SK-N-SH (cell line): Measurements from ENCODE around the gene TPRG1. TPM values are rescaled to one million over a fixed set of nuclear protein-coding genes. Genes with fewer than 3 reads are reported as not detected.

ENCODE experiments used
- CTCF ChIA-PET: fragments of 300-600, 350-600 bp; formaldehyde crosslinking; extraction: SDS; loops from one replicate; lab custom pipeline; 2021; lab: Yijun Ruan, JAX
- POLR2A ChIA-PET: fragments of 350-600 bp; sonication (Branson Sonifier 250); formaldehyde crosslinking; extraction: SDS; loops from one replicate; lab custom pipeline; 2020; ENCODE audit warnings: antibody characterized with exemption, inconsistent platforms; lab: Yijun Ruan, JAX
- DNase-seq: peaks from one replicate; pipeline ENCODE4 v3.0.0; 2012
- H2AFZ ChIP-seq: fragments of 200-600 bp; sonication (generic); 2 replicates; pipeline ENCODE4 v1.8.1; 2016; ENCODE audit warnings: antibody characterized with exemption, mild to moderate bottlenecking, low read depth
- H3F3A ChIP-seq: fragments of 200-600 bp; sonication (generic); replicated peaks from 2 replicates; pipeline ENCODE3; 2016; ENCODE audit warnings: antibody characterized with exemption, mild to moderate bottlenecking; ENCODE audit not compliant: insufficient read depth
- H3K27ac ChIP-seq, 2 experiments: fragments of 200-500 bp in 1 of 2; fragments of 200-600 bp in 1 of 2; sonication (Bioruptor generic) in 1 of 2; sonication (generic), shearing (Covaris generic) in 1 of 2; 2 replicates each; pipeline versions ENCODE4 v1.5.1 to v1.6.1; 2014 to 2016; ENCODE audit warnings: low read depth in 2 of 2, inconsistent platforms in 1 of 2, low read length in 1 of 2, mild to moderate bottlenecking in 1 of 2, mixed read lengths in 1 of 2
- H3K27me3 ChIP-seq: fragments of 200-600 bp; sonication (generic), shearing (Covaris generic); 2 replicates; pipeline ENCODE4 v1.6.1; 2016; ENCODE audit warnings: mixed run types; ENCODE audit not compliant: insufficient read depth
- H3K36me3 ChIP-seq, 2 experiments: fragments of 200-500 bp in 1 of 2; fragments of 200-600 bp in 1 of 2; sonication (Bioruptor generic) in 1 of 2; sonication (generic) in 1 of 2; replicated peaks in 1 of 2; 2 replicates each; pipeline versions ENCODE3 to v1.5.1; 2014 to 2016; ENCODE audit warnings: low read length in 1 of 2, mild to moderate bottlenecking in 1 of 2; ENCODE audit not compliant: insufficient read depth in 2 of 2, control insufficient read depth in 1 of 2
- H3K4me1 ChIP-seq, 2 experiments: fragments of 200-500 bp in 1 of 2; fragments of 200-600 bp in 1 of 2; sonication (Bioruptor generic) in 1 of 2; sonication (generic), shearing (Covaris generic) in 1 of 2; 2 replicates each; pipeline versions ENCODE4 v1.5.1 to v1.6.1; 2014 to 2016; ENCODE audit warnings: low read depth in 1 of 2, low read length in 1 of 2, mixed run types in 1 of 2; ENCODE audit not compliant: insufficient read depth in 2 of 2, control insufficient read depth in 1 of 2
- H3K4me2 ChIP-seq: fragments of 200-600 bp; sonication (generic), shearing (Covaris generic); 2 replicates; pipeline ENCODE4 v1.6.1; 2017; ENCODE audit warnings: mixed run types
- H3K4me3 ChIP-seq, 2 experiments: fragments of 200-500 bp in 1 of 2; fragments of 200-600 bp in 1 of 2; sonication (Bioruptor generic) in 1 of 2; sonication (generic), shearing (Covaris generic) in 1 of 2; 2 replicates each; pipeline versions ENCODE4 v1.5.1 to v1.8.1; 2014 to 2016; ENCODE audit warnings: low read depth in 2 of 2, inconsistent platforms in 1 of 2, low read length in 1 of 2, mild to moderate bottlenecking in 1 of 2, mixed read lengths in 1 of 2, moderate library complexity in 1 of 2
- H3K79me2 ChIP-seq: fragments of 200-600 bp; sonication (generic); 2 replicates; pipeline ENCODE4 v1.8.1; 2017; ENCODE audit warnings: mild to moderate bottlenecking; ENCODE audit not compliant: insufficient read depth
- H3K9ac ChIP-seq: fragments of 200-600 bp; sonication (generic); 2 replicates; pipeline ENCODE4 v1.6.1; 2017; ENCODE audit warnings: mixed run types
- H3K9me2 ChIP-seq: fragments of 200-600 bp; sonication (generic); 2 replicates; pipeline ENCODE4 v1.6.1; 2017; ENCODE audit warnings: mixed run types
- H3K9me3 ChIP-seq: fragments of 200-600 bp; sonication (generic); 2 replicates; pipeline ENCODE4 v1.6.1; 2017; ENCODE audit warnings: mixed run types, mild to moderate bottlenecking, moderate library complexity
- H4K20me1 ChIP-seq: fragments of 200-600 bp; sonication (generic); 2 replicates; pipeline ENCODE4 v1.6.1; 2017; ENCODE audit warnings: mild to moderate bottlenecking, mixed run types; ENCODE audit not compliant: insufficient read depth
- ELF1 ChIP-seq: IDR thresholded peaks from 2 replicates; pipeline ENCODE4 v1.4.0; 2012
- EP300 ChIP-seq, 2 experiments: IDR thresholded peaks; 2 replicates each; pipeline versions ENCODE4 v1.4.0 to v1.6.1; 2012; ENCODE audit warnings: borderline replicate concordance in 1 of 2, low read depth in 1 of 2, low read length in 1 of 2
- EZH2phosphoT487 ChIP-seq: fragments of 200-600 bp; sonication (generic); IDR thresholded peaks from 2 replicates; pipeline ENCODE4 v1.6.1; 2017; ENCODE audit warnings: low read depth, mixed run types, mild to moderate bottlenecking, antibody characterized with exemption, moderate library complexity, borderline replicate concordance
- FOSL2 ChIP-seq: IDR thresholded peaks from 2 replicates; pipeline ENCODE4 v1.4.0; 2012; ENCODE audit warnings: low read depth, mild to moderate bottlenecking, moderate library complexity, borderline replicate concordance
- FOXJ3 ChIP-seq: sonication (generic); formaldehyde crosslinking; IDR thresholded peaks from 2 replicates; pipeline ENCODE4 v1.5.1; 2020; ENCODE audit warnings: mild to moderate bottlenecking, missing genetic modification reagents
- JUND ChIP-seq: IDR thresholded peaks from 2 replicates; pipeline ENCODE4 v1.4.0; 2012
- MAX ChIP-seq: IDR thresholded peaks from 2 replicates; pipeline ENCODE4 v1.4.0; 2012; ENCODE audit warnings: low read depth
- MEF2A ChIP-seq: IDR thresholded peaks from 2 replicates; pipeline ENCODE4 v1.4.0; 2012; ENCODE audit warnings: low read depth, borderline replicate concordance
- MXI1 ChIP-seq: IDR thresholded peaks from 2 replicates; pipeline ENCODE4 v1.6.1; 2012; ENCODE audit warnings: mild to moderate bottlenecking, low read depth, low read length, improper control_type of control experiment
- NFIC ChIP-seq: IDR thresholded peaks from 2 replicates; pipeline ENCODE4 v1.4.0; 2012; ENCODE audit warnings: borderline replicate concordance
- RCOR1 ChIP-seq: fragments of 150-350 bp; IDR thresholded peaks from 2 replicates; pipeline ENCODE4 v1.6.1; 2017; ENCODE audit warnings: antibody characterized with exemption, low read length
- REST ChIP-seq: IDR thresholded peaks from 2 replicates; pipeline ENCODE4 v1.6.1; 2012; ENCODE audit warnings: mild to moderate bottlenecking, low read depth, low read length, moderate library complexity
- RFX5 ChIP-seq: IDR thresholded peaks from 2 replicates; pipeline ENCODE4 v1.6.1; 2012; ENCODE audit warnings: mild to moderate bottlenecking, improper control_type of control experiment, low read length
- RXRA ChIP-seq: IDR thresholded peaks from 2 replicates; pipeline ENCODE4 v1.4.0; 2012; ENCODE audit warnings: low read depth, mild to moderate bottlenecking, borderline replicate concordance
- SIN3A ChIP-seq: IDR thresholded peaks from 2 replicates; pipeline ENCODE4 v1.6.1; 2012; ENCODE audit warnings: low read depth, mild to moderate bottlenecking, low read length, moderate library complexity, borderline replicate concordance
- TAF1 ChIP-seq: IDR thresholded peaks from 2 replicates; pipeline ENCODE4 v1.6.1; 2012; ENCODE audit warnings: low read depth, mild to moderate bottlenecking, low read length, moderate library complexity, borderline replicate concordance
- TCF12 ChIP-seq: IDR thresholded peaks from 2 replicates; pipeline ENCODE4 v1.4.0; 2012
- TEAD4 ChIP-seq: IDR thresholded peaks from 2 replicates; pipeline ENCODE4 v1.4.0; 2012; ENCODE audit warnings: mild to moderate bottlenecking, borderline replicate concordance; ENCODE audit not compliant: insufficient read depth
- USF2 ChIP-seq: fragments of 150-350 bp; IDR thresholded peaks from 2 replicates; pipeline ENCODE4 v1.6.1; 2017; ENCODE audit warnings: antibody characterized with exemption, low read length, low read depth, borderline replicate concordance
- YY1 ChIP-seq: IDR thresholded peaks from 2 replicates; pipeline ENCODE4 v1.4.0; 2012; ENCODE audit warnings: low read depth, mild to moderate bottlenecking
- WGBS: methylation state at CpG from one replicate; pipeline ENCODE4 v1.1.6; 2017; ENCODE audit warnings: low lambda C conversion rate; 5-methylcytosine and 5-hydroxymethylcytosine counted together
- polyA plus RNA-seq, 3 experiments: library from polyadenylated mRNA; depleted of rRNA; stranded (reverse); fragments of >200 nt; gene quantifications; 2 replicates each; pipeline ENCODE4 v1.2.3, GENCODE V29; 2012

The TPRG1 gene
- polyA plus RNA-seq, 1 of the 3 experiments (the other 2 are of a cell fraction), result 0.64 TPM

GRCh38 chr3:189204937-189205336 is 33.2 kb downstream of the TPRG1 start:
- no peak overlapping the region for H3K27ac ChIP-seq
- no peaks in the 10 kb centered on the region for H3K36me3 ChIP-seq
- H3K9me2 ChIP-seq, result no peaks in the 10 kb centered on the region
- ChIA-PET CTCF (interaction anchor here (1.8 kb wide), 1 partner anchor 29 kb away, joined by 13 read pairs; no protein-coding TSS in a partner anchor), POLR2A (no interaction called here)
- H3F3A ChIP-seq, result no peaks in the 10 kb centered on the region
- H3K4me3 ChIP-seq, result no peak overlapping the region
- no peak for DNase-seq
- 15% methylated on average over 2 of the region's 2 CpGs for WGBS
- H3K4me2 ChIP-seq, result no peak overlapping the region
- no peaks in the 10 kb centered on the region for H4K20me1 ChIP-seq
- no peak overlapping the region for H3K9ac ChIP-seq
- peaks cover 21% of the 10 kb centered on the region; the same call in 1 of the 2 replicates for H3K27me3 ChIP-seq
- no peaks in the 10 kb centered on the region for H3K4me1 ChIP-seq
- no peak for TF ChIP-seq JUND
- no peak for TF ChIP-seq ELF1
- TF ChIP-seq EZH2phosphoT487, result no peak
- TF ChIP-seq SIN3A, result no peak
- TF ChIP-seq TEAD4, result no peak
- TF ChIP-seq FOSL2, result no peak
- TF ChIP-seq TCF12, result no peak
- TF ChIP-seq RCOR1, result no peak
- no peak for TF ChIP-seq REST
- no peak for TF ChIP-seq MEF2A
- no peak for TF ChIP-seq YY1
- no peak for TF ChIP-seq MAX
- no peak for TF ChIP-seq USF2
- no peak for TF ChIP-seq RFX5
- no peak for TF ChIP-seq RXRA
- TF ChIP-seq FOXJ3 (CRISPR knock-in tag), result no peak
- TF ChIP-seq NFIC, result no peak
- no peak for TF ChIP-seq TAF1
- no peak for TF ChIP-seq EP300 (IDR thresholded peaks at IDR 0.05; ENCODE audit: borderline replicate concordance in 1 of 2, low read depth in 1 of 2, low read length in 1 of 2)
- TF ChIP-seq MXI1, result no peak
- no peak overlapping the region for H2AFZ ChIP-seq
- H3K9me3 ChIP-seq, result no peaks in the 10 kb centered on the region
- H3K79me2 ChIP-seq, result no peaks in the 10 kb centered on the region
